Measurements from ENCODE around the gene TCF4. TPM values are rescaled to one million over a fixed set of nuclear protein-coding genes. Genes with fewer than 3 reads are reported as not detected.

Gene TCF4
- total RNA-seq, 1 experiment from 2014 or later, result 12.5 TPM

DNA sequence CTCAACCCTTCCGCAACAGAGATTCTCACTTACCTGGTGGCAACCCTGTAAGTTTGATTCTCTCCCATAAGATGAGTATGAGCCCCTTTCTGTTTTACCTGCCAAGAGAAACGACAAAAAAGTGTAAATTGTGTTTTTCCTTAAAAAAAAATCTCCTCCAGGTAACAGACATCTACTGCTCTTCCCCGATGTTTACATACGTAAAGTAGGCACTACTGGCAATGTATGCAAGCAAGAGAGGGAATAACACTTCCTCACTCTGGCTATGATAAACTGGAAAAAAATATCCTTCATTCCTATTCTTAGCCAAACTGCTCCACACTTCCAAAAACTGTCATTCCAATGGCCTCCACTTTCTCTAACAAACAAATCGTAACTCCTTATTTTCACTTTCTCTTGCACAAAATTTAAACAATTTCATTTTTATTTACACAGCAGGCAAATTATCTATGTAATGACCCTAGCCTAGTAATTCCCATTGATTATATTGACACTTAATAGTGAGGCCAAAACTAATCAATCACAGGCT is 184.5 kb downstream of the TCF4 start:
- no peak for DNase-seq
- no peak overlapping the region for H2AFZ ChIP-seq (ENCODE audit: low read length)
- ATAC-seq, result no peak
- no peaks in the 10 kb centered on the region for H3K79me2 ChIP-seq (ENCODE audit: low read length)
- H3K4me2 ChIP-seq (ENCODE audit: low read length), result no peak overlapping the region
- H3K27me3 ChIP-seq (ENCODE audit: low read length), result no peaks in the 10 kb centered on the region
- no peaks in the 10 kb centered on the region for H4K20me1 ChIP-seq (ENCODE audit: low read length)
- BruUV-seq (replicated peaks), result no TSS peak
- H3K4me3 ChIP-seq (ENCODE audit: low read length), result no peak overlapping the region
- ChIA-PET POLR2A (ENCODE audit: unreplicated experiment) (no interaction called here), CTCF (no interaction called here)
- no peaks in the 10 kb centered on the region for H3F3A ChIP-seq (ENCODE audit: low read length, unreplicated experiment)
- no peaks in the 10 kb centered on the region for H3K36me3 ChIP-seq (ENCODE audit: low read depth, low read length)
- H3K9me2 ChIP-seq (replicated peaks; ENCODE audit: low read length), result no peaks in the 10 kb centered on the region
- TF ChIP-seq EZH2 (IDR thresholded peaks at IDR 0.05; ENCODE audit: low read length, unreplicated experiment), result no peak
- TF ChIP-seq, protein P1, sequence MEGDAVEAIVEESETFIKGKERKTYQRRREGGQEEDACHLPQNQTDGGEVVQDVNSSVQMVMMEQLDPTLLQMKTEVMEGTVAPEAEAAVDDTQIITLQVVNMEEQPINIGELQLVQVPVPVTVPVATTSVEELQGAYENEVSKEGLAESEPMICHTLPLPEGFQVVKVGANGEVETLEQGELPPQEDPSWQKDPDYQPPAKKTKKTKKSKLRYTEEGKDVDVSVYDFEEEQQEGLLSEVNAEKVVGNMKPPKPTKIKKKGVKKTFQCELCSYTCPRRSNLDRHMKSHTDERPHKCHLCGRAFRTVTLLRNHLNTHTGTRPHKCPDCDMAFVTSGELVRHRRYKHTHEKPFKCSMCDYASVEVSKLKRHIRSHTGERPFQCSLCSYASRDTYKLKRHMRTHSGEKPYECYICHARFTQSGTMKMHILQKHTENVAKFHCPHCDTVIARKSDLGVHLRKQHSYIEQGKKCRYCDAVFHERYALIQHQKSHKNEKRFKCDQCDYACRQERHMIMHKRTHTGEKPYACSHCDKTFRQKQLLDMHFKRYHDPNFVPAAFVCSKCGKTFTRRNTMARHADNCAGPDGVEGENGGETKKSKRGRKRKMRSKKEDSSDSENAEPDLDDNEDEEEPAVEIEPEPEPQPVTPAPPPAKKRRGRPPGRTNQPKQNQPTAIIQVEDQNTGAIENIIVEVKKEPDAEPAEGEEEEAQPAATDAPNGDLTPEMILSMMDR (conservative IDR thresholded peaks at IDR 0.05; ENCODE audit: low read depth, low read length), result no peak
- TF ChIP-seq EZH2phosphoT487 (IDR thresholded peaks at IDR 0.05; ENCODE audit: borderline replicate concordance, low read length), result no peak
- peaks cover 16% of the 10 kb centered on the region for H3K4me1 ChIP-seq (ENCODE audit: insufficient read depth, low read length)
- intact Hi-C loops (cut with micrococcal nuclease), result no loop called here
- no peak overlapping the region for H3K27ac ChIP-seq (ENCODE audit: low read length)
- H3K9me3 ChIP-seq (ENCODE audit: low read length), result no peaks in the 10 kb centered on the region
- H3K9ac ChIP-seq (ENCODE audit: low read length), result no peak overlapping the region

DNA sequence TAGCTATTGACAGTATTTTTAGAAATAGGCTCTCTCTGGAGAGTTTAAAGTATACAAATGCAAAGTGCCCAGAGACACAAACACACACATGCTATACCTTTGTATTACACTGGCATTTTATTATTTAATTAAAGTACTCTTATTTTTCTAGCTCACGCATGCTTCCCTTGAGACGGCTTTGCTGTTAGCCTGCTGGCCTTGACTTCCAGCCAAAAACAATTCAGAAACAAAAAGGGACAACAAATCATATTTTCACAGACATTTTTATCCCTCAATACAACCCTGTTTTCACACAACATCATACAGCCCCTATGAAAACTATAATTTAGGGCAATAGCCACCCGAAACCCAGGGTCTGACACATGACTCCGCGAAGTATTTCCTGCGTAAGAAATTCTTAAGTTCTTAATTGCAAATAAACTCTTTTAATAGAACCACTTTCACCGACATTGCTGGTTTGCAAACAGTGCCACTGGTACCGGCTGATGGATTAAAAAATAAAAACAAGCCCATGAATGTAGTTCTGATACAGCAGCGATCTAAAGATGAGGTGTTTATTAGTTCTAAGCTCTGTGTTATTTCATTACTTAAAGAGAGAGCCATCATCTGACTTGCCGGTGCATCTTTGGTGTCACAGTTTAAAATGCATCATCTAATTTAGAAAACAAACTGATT is 185.1 kb downstream of the TCF4 start:
- Histone ChIP-seq H3K79me2 (ENCODE audit: low read length) (no peaks in the 10 kb centered on the region), H3K4me1 (ENCODE audit: insufficient read depth, low read length) (peaks cover 16% of the 10 kb centered on the region), H3K27ac (ENCODE audit: low read length) (no peak overlapping the region), H3K9me3 (ENCODE audit: low read length) (no peaks in the 10 kb centered on the region), H4K20me1 (ENCODE audit: low read length) (no peaks in the 10 kb centered on the region), H3K4me2 (ENCODE audit: low read length) (no peak overlapping the region), H3K9ac (ENCODE audit: low read length) (no peak overlapping the region), H2AFZ (ENCODE audit: low read length) (no peak overlapping the region), H3K36me3 (ENCODE audit: low read depth, low read length) (no peaks in the 10 kb centered on the region), H3F3A (ENCODE audit: low read length, unreplicated experiment) (no peaks in the 10 kb centered on the region), H3K27me3 (ENCODE audit: low read length) (no peaks in the 10 kb centered on the region), H3K4me3 (ENCODE audit: low read length) (no peak overlapping the region), H3K9me2 (replicated peaks; ENCODE audit: low read length) (no peaks in the 10 kb centered on the region)
- no peak for TF ChIP-seq EZH2phosphoT487 (IDR thresholded peaks at IDR 0.05; ENCODE audit: borderline replicate concordance, low read length)
- TF ChIP-seq, protein P1 (conservative IDR thresholded peaks at IDR 0.05; ENCODE audit: low read depth, low read length), result no peak
- TF ChIP-seq EZH2 (IDR thresholded peaks at IDR 0.05; ENCODE audit: low read length, unreplicated experiment), result no peak
- DNase-seq (no peak), ATAC-seq (no peak)
- BruUV-seq (replicated peaks), result no TSS peak
- ChIA-PET CTCF (interaction anchor here (0.8 kb wide), 1 partner anchor 22 kb away, joined by 5 read pairs; no protein-coding TSS in a partner anchor), POLR2A (ENCODE audit: unreplicated experiment) (no interaction called here)
- intact Hi-C loops (cut with micrococcal nuclease), result no loop called here

DNA sequence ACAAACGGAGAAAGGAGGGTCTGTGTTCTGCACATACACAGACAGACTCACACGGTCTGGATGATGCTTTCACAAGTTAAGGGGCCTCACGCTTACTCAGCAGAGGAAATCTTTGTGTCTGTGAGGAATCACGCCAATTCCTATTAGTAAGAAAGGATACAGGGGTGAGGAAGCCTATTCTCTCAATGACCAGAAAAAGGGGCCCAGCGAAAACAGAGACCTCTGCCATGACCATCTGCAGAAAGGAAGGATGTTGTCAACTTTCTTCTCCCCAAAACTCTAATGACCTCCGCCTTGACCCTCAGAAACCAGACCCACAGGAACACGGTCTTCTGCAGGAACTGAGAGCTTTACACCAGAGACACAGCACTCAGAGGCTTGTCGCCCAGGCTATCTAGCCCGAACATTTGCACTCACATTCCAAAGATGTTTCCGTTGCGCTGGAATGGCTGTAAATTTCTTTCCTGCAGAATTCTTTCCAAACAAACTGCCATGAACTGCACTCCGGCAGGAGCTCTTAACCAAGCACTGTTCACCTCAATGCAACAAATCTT is 186.3 kb downstream of the TCF4 start:
- TF ChIP-seq EZH2 (IDR thresholded peaks at IDR 0.05; ENCODE audit: low read length, unreplicated experiment) (no peak), EZH2phosphoT487 (IDR thresholded peaks at IDR 0.05; ENCODE audit: borderline replicate concordance, low read length) (no peak)
- TF ChIP-seq, protein P1 (conservative IDR thresholded peaks at IDR 0.05; ENCODE audit: low read depth, low read length), result no peak
- ChIA-PET POLR2A (ENCODE audit: unreplicated experiment) (no interaction called here), CTCF (no interaction called here)
- peaks cover 16% of the 10 kb centered on the region for H3K4me1 ChIP-seq (ENCODE audit: insufficient read depth, low read length)
- no peak overlapping the region for H3K4me2 ChIP-seq (ENCODE audit: low read length)
- ATAC-seq, result no peak
- no peak overlapping the region for H2AFZ ChIP-seq (ENCODE audit: low read length)
- H3K79me2 ChIP-seq (ENCODE audit: low read length), result no peaks in the 10 kb centered on the region
- H3K27ac ChIP-seq (ENCODE audit: low read length), result no peak overlapping the region
- DNase-seq, result no peak
- H3K9me2 ChIP-seq (replicated peaks; ENCODE audit: low read length), result no peaks in the 10 kb centered on the region
- intact Hi-C loops (cut with micrococcal nuclease), result no loop called here
- no peak overlapping the region for H3K9ac ChIP-seq (ENCODE audit: low read length)
- no peaks in the 10 kb centered on the region for H4K20me1 ChIP-seq (ENCODE audit: low read length)
- no peaks in the 10 kb centered on the region for H3F3A ChIP-seq (ENCODE audit: low read length, unreplicated experiment)
- BruUV-seq (replicated peaks), result no TSS peak
- no peaks in the 10 kb centered on the region for H3K9me3 ChIP-seq (ENCODE audit: low read length)
- no peaks in the 10 kb centered on the region for H3K27me3 ChIP-seq (ENCODE audit: low read length)
- no peak overlapping the region for H3K4me3 ChIP-seq (ENCODE audit: low read length)
- no peaks in the 10 kb centered on the region for H3K36me3 ChIP-seq (ENCODE audit: low read depth, low read length)
